Breast epithelium (tissue), 4 donors: Measurements from ENCODE around the gene STAB2. TPM values are rescaled to one million over a fixed set of nuclear protein-coding genes. Genes with fewer than 3 reads are reported as not detected.

Experiments used
- DNase-seq, 2 donors: peaks; one replicate each; pipeline ENCODE4 v3.0.0-alpha.2; 2019; ENCODE audit warnings: low spot score in 2 of 2
- H3K27ac ChIP-seq, 2 donors: fragments of 200-600 bp; sonication (generic) in 1 of 2; one replicate each; pipeline ENCODE4 v1.5.1; 2016 to 2019; ENCODE audit warnings: mild to moderate bottlenecking in 1 of 2
- H3K27me3 ChIP-seq, 2 donors: fragments of 200-600 bp; sonication (generic) in 1 of 2; one replicate each; pipeline versions ENCODE4 v1.5.1 to v1.6.0; 2017 to 2019; ENCODE audit warnings: control low read depth in 1 of 2, mild to moderate bottlenecking in 1 of 2
- H3K36me3 ChIP-seq: fragments of 200-600 bp; one replicate; pipeline ENCODE4 v1.5.1; 2019
- H3K4me1 ChIP-seq, 2 donors: fragments of 200-600 bp; sonication (generic); one replicate each; pipeline ENCODE4 v1.5.1; 2016 to 2019; ENCODE audit warnings: control low read depth in 1 of 2
- H3K4me3 ChIP-seq, 3 donors: fragments of 200-600 bp; sonication (generic); 1 replicate in 2 of 3; 2 replicates in 1 of 3; pipeline ENCODE4 v1.5.1; 2016 to 2019; ENCODE audit warnings: mild to moderate bottlenecking in 3 of 3, moderate library complexity in 2 of 3
- H3K9me3 ChIP-seq, 2 donors: fragments of 200-600 bp; sonication (generic) in 1 of 2; one replicate each; pipeline ENCODE4 v1.5.1; 2016 to 2019; ENCODE audit warnings: control low read depth in 1 of 2
- CTCF ChIP-seq, 3 donors: fragments of 450-650 bp; IDR thresholded peaks; one replicate each; pipeline ENCODE4 v1.5.1; 2016 to 2017; ENCODE audit warnings: antibody characterized with exemption in 3 of 3, mild to moderate bottlenecking in 3 of 3, moderate library complexity in 3 of 3
- POLR2A ChIP-seq: fragments of 450-650 bp; IDR thresholded peaks from one replicate; pipeline ENCODE4 v1.6.1; 2016; ENCODE audit warnings: antibody characterized with exemption, mild to moderate bottlenecking, moderate library complexity
- POLR2AphosphoS5 ChIP-seq, 3 donors: sonication (generic); formaldehyde crosslinking; IDR thresholded peaks; one replicate each; pipeline ENCODE4 v1.6.1; 2017; ENCODE audit warnings: antibody characterized with exemption in 3 of 3
- intact Hi-C: fragments of 100-400 bp; cut with DNase I; formaldehyde crosslinking; loops from one replicate; pipeline ENCODE4 v1.15.1; 2023; ENCODE audit warnings: low total_unique reads
- total RNA-seq, 3 donors: library from RNA; depleted of rRNA; stranded (reverse); fragments of >200 nt; gene quantifications; one replicate each; pipeline ENCODE4 v1.1.0, GENCODE V29; 2016

The STAB2 gene
- total RNA-seq, 3 donors from 2014 or later: under 0.01 to 2.5 (median 0.16) TPM

- TF ChIP-seq CTCF (IDR thresholded peaks at IDR 0.05) (no peak), POLR2A (no peak), POLR2AphosphoS5 (IDR thresholded peaks at IDR 0.05) (no peak)
These were observed 224.7 kb downstream of the STAB2 start for GRCh38 chr12:103811791-103812190.

GRCh38 chr12:103812789-103813188 lies 225.7 kb downstream of the STAB2 start:
- H3K9me3 ChIP-seq: no peaks in the 10 kb centered on the region
- H3K4me3 ChIP-seq: no peak overlapping the region
- no peaks in the 10 kb centered on the region for H3K36me3 ChIP-seq
- no peaks in the 10 kb centered on the region for H3K27me3 ChIP-seq
- H3K4me1 ChIP-seq: no peaks in the 10 kb centered on the region
- no peak overlapping the region for H3K27ac ChIP-seq
- TF ChIP-seq CTCF (IDR thresholded peaks at IDR 0.05) (no peak), POLR2A (no peak), POLR2AphosphoS5 (IDR thresholded peaks at IDR 0.05) (no peak)
- DNase-seq: no peak
- intact Hi-C loops: no loop called here

More at GRCh38 chr12:103811791-103812190, 224.7 kb downstream of the STAB2 start:
- Histone ChIP-seq H3K27me3 (no peaks in the 10 kb centered on the region), H3K4me1 (no peaks in the 10 kb centered on the region), H3K36me3 (no peaks in the 10 kb centered on the region), H3K4me3 (no peak overlapping the region), H3K9me3 (no peaks in the 10 kb centered on the region), H3K27ac (no peak overlapping the region)
- intact Hi-C loops: no loop called here
- no peak for DNase-seq

GRCh38 chr12:103813426-103813825 lies 226.4 kb downstream of the STAB2 start:
- no peaks in the 10 kb centered on the region for H3K9me3 ChIP-seq
- no peak for TF ChIP-seq POLR2A
- TF ChIP-seq POLR2AphosphoS5 (IDR thresholded peaks at IDR 0.05): no peak
- no peak for TF ChIP-seq CTCF (IDR thresholded peaks at IDR 0.05)
- no peak for DNase-seq
- no peak overlapping the region for H3K27ac ChIP-seq
- H3K4me3 ChIP-seq: no peak overlapping the region
- H3K27me3 ChIP-seq: no peaks in the 10 kb centered on the region
- intact Hi-C loops: no loop called here
- H3K36me3 ChIP-seq: no peaks in the 10 kb centered on the region
- no peaks in the 10 kb centered on the region for H3K4me1 ChIP-seq

GRCh38 chr12:103813949-103814348 lies 226.9 kb downstream of the STAB2 start:
- no peak overlapping the region for H3K27ac ChIP-seq
- H3K9me3 ChIP-seq: no peaks in the 10 kb centered on the region
- no peaks in the 10 kb centered on the region for H3K4me1 ChIP-seq
- DNase-seq: no peak
- no peaks in the 10 kb centered on the region for H3K36me3 ChIP-seq
- H3K27me3 ChIP-seq: no peaks in the 10 kb centered on the region
- no peak for TF ChIP-seq POLR2A
- TF ChIP-seq POLR2AphosphoS5 (IDR thresholded peaks at IDR 0.05): no peak
- H3K4me3 ChIP-seq: no peak overlapping the region
- intact Hi-C loops: no loop called here

GRCh38 chr12:103814436-103814835 lies 227.4 kb downstream of the STAB2 start:
- no peaks in the 10 kb centered on the region for H3K9me3 ChIP-seq
- DNase-seq: no peak
- H3K4me1 ChIP-seq: no peaks in the 10 kb centered on the region
- H3K27me3 ChIP-seq: no peaks in the 10 kb centered on the region
- no peak for TF ChIP-seq POLR2A
- no peak for TF ChIP-seq CTCF (IDR thresholded peaks at IDR 0.05)
- TF ChIP-seq POLR2AphosphoS5 (IDR thresholded peaks at IDR 0.05): no peak
- no peak overlapping the region for H3K27ac ChIP-seq
- no peaks in the 10 kb centered on the region for H3K36me3 ChIP-seq
- intact Hi-C loops: no loop called here
- no peak overlapping the region for H3K4me3 ChIP-seq

Other genes with a start within 250 kb of the STAB2 start
- gene C12orf42, start 91.3 kb upstream of the STAB2 start, total RNA-seq: 1 to 10 TPM in 1 of 3 donors, not detected in 2; 1.6 TPM